Measurements from ENCODE around the gene RPS21.
A peak's percentile ranks its signal among the peaks of the same experiment; 100 is the strongest.

RPS21 gene

GRCh38 chr20:62386383-62387218, at the start of gene RPS21:
TSS of gene RPS21 (plus strand) at chr20:62387103. CDS start at chr20:62387339, 236 bp downstream.
- peak; percentile 94 for DNase-seq

DNA sequence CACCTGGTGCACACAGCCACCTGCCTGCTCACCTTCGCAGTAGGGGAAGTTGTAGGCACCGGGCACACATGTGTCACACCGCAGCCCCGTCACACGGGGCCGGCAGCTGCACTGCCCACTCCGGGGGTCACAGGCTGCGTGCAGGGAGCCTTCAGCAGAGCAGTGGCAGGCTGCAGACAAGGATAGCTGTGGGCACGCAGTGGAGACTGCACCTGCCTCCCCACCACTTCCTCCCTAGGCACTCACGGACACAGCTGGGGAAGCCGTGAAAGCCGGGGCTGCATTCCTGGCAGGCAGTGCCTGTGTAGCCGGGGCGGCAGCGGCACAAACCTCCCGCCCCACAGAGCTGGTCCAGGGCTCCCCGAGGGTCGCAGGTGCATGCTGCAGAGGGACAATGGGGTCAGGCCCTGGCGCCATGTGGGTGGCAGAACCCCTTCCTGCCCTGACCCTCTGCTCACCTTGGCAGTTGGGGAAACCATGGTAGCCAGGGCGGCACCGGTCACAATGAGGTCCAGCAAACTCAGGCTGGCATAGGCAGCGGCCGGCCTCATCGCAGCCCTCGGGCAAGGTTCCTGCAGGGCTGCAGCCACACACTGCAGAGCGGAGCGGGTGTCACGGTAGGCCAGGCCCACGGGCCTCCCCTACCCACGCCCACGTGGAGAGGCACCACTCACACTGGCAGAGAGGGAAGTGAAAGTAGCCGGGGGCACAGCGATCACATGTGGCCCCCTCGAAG, 49.2 kb upstream of the RPS21 start:
- DNase-seq = no peak

GRCh38 chr20:62338294-62338620, 48.6 kb upstream of the RPS21 start:
- no peak for DNase-seq

DNA sequence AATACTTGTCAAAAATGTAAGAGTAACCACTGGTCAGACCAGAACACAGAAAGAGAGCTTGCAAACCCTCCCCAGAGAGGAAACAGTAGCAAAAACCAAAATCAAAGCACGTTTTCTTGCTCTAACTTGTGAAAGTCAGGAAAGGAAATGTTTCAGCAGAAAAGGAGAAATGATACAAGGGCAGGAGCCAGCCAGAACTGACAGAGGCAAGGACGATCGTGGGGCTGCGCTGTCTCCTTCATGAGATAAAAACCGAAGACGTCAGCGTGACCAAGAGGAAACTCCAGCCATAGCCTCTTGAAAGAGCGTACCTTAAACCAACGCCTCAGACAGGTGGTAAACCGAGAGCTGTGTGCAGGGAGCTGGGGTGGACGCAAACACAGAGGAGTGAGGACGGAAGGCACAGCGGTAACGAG, 47.2 kb upstream of the RPS21 start:
- peak; percentile 60 for DNase-seq

- DNase-seq = no peak
Measured at GRCh38 chr20:62342910-62343309, 44.0 kb upstream of the RPS21 start.

- DNase-seq = no peak
Measured at GRCh38 chr20:62344092-62344491, 42.8 kb upstream of the RPS21 start.

GRCh38 chr20:62344782-62345181, 42.1 kb upstream of the RPS21 start:
- no peak for DNase-seq

GRCh38 chr20:62345681-62346370, 41.1 kb upstream of the RPS21 start:
- no peak for DNase-seq

GRCh38 chr20:62346398-62347150, 40.3 kb upstream of the RPS21 start:
- no peak for DNase-seq

DNA sequence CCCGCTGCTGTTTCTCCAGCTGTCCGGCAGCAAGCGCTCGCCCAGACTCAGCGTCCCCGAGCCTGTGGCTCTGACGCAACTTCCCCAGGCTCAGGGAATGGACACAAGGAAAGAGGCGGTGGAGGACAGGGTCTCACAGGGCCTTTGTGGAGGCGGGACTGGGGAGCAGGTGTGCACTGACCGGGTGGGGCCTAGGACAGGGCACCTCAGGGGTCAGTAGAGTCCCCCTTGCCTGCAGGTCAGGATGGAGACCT, 39.8 kb upstream of the RPS21 start:
- no peak for DNase-seq

DNA sequence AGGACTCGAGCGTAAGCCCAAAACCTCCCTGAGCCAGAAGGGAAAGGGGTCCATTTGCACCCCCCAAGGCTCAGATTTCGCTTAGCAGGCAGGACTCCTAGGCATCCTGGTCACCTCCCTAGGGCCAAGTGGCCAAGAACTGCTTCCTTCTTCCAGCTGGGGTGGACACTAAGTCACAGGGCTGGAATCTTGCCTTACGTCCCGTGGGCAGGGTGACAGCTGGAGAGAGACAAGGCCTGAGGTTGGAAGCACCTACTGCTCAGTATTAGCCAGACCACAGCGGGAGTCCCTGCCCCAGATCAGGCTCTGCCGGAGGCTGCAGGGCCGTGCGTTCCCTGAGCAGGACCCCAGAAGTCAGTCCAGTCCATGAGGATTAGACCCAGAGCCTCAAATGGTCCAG, 39.5 kb upstream of the RPS21 start:
- no peak for DNase-seq

GRCh38 chr20:62348604-62349003, 38.3 kb upstream of the RPS21 start:
- no peak for DNase-seq

- DNase-seq = no peak
Measured at GRCh38 chr20:62349556-62350097, 37.3 kb upstream of the RPS21 start.

DNA sequence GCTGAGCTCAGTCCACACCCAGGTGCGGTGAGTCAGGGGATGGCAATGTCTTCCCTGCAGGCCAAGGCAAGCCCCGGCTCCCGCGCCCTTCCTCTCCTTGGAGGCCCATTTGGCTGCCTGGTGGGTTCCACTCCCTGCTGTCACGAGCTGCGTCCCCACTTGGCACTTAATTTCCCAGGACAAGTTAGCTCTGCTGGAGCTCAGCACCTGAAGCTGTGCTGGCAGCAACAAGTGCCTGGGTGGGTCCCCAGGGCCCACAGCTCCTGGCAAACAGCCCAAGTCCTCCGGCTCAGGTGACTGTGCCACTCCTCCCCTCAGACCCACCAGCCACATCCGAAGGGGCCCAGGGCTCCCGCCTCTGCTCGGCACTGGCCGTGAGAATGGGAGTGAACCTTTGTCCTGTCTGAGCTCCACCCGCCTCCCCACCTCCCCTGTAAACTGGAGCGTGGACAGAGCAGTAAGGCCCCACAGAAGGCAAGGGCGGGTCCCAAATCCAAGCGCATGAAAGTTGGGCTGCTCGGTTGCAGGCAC, 36.7 kb upstream of the RPS21 start:
- no peak for DNase-seq

DNA sequence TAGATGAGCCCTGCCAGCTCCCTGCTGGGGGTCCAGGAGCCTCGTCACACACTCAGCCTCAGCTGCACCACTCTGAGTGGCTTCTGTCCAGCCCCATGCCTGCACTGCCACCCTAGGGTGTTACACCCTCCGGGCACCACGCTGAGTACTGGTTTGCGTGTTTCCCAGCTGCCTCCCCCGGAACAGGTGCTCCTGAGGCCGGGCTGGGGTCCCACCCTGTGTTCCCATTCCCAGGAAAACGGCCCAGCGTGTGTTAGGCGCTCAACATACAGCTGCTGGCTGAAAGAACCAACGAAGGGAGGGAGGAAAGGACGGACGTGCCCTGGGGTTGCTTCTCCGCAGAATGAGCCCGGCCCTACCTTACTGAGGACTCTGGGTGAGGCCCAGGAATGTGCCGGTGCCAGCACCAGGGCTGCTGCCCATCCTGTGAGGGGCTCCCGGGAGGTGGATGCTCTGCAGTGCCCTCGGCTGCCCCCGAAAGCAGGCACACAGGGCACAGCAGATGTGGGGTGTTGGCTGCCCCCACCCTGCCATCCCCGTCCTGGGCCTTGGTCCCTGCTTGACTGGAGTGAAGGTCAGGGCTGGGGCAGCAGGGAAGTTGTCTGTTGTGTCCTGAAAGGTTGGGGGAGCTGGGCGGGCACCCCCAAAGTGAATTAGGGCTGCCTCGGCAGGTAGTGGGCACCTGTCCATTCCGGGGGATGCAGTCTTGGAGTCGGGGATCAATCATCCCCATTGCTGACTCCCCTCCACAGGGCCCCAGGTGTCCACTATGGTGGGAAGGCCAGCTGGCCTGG, 36.1 kb upstream of the RPS21 start:
- DNase-seq = no peak

DNA sequence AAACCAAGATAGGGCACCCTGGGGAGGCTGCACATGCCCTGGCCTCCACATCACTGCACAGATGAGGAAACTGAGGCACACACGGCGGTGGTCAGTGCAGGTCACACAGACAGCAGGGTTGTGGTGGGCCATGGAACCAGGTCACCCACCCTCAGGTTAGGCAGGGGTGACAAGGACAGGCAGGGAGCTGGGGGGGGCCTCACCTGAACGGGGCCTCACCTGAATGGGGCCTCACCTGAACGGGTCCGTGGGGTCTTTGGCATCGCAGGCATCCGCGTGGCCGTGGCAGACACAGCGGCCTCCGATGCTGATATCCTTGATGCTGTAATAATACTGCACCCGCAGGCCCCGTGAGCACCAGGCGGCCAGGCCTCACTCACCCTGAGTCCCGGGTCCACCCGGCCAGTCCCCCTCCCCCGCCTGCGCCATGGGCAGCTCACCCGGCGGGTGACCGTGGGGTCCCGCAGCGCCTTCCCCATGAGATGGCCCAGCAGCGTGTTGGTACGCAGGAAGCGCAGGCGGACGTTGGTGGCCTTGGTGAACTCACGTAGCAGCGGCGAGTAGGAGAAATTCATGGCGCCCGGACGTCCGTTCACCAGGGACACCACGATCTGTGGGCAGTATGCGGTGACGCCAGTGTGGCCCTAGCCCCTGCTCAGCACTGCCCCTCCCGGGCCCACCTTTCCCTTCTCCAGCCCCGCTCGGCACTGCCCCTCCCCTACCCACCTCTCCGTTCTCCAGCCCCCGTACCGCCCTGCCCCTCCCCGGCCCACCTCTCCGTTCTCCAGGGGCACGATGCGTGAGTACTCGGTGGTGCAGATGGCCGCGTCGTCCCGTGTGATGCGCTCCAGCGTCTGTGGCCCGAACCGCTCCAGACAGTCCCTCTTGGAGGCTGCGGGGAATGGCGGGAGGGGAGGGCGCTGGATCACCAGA, 35.2 kb upstream of the RPS21 start:
- DNase-seq = no peak

DNA sequence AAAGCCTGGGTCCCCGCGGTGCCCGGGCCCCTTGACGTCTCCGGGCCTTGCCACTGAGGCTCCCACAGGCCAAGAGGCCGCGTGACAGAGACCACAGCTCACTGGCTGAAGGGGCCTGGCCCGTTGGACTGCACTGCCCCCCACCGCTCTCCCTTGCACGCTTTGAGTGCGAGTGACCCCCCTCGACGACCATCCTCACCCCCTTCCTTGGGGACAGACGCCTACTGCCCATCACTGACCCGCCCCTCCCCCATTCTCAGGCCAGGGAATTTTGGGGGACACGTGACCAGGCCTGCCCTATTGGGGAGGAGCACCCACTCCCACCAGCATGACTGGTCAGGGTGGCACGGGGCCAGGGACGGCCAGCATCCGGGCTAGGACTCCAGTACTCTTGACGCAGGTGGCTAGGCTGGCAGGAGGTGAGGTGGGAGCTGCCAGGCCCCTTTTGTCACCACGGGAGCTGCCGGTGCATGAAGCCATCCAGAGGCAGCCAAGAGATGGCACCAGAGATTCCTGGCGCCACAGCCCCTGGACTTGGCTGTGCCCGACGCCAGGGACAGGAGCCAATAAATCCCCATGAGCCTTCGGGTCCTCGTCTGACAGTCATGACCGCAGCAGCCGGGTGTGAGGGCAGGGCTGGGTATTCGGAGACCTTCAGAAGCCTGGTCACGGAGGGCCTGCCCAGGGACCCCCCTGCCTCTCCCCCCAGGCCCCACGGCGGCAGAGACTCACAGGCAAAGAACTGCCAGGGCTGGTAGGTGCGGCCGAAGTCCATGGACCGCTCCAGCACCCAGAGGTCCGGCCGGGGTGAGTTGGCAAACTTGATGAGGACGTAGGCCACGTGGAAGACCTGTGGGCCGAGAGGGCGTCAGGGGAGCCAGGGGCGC, 34.3 kb upstream of the RPS21 start:
- DNase-seq = no peak

- no peak for DNase-seq
Measured at GRCh38 chr20:62353289-62354030, 33.4 kb upstream of the RPS21 start.
